IMR-90 (cell line): ENCODE results near the gene MAP10. TPM values are rescaled to one million over a fixed set of nuclear protein-coding genes. Genes with fewer than 3 reads are reported as not detected.
A peak's percentile ranks its signal among the peaks of the same experiment; 100 is the strongest.

Source experiments
- ATAC-seq: fragments of 200-7000 bp; cut with Tn5 transposase; 2 replicates; pipeline ENCODE4 v1.9.1; 2020; ENCODE audit warnings: low read depth, mild to moderate bottlenecking, moderate library complexity
- BruUV-seq: library from RNA; stranded (reverse); fragments of 400-500 nt; replicated peaks from 2 replicates; lab custom pipeline; 2021; lab: Mats Ljungman, UMichigan
- CTCF ChIA-PET: fragments of 300-600 bp; formaldehyde crosslinking; extraction: SDS; loops from one replicate; lab custom pipeline; 2021; ENCODE audit warnings: antibody characterized with exemption; lab: Yijun Ruan, JAX
- POLR2A ChIA-PET: fragments of 300-600 bp; sonication (Branson Sonifier 250); formaldehyde crosslinking; loops from one replicate; lab custom pipeline; 2022; ENCODE audit warnings: antibody characterized with exemption; ENCODE audit not compliant: unreplicated experiment; lab: Charles Lee
- DNase-seq: peaks from one replicate; pipeline ENCODE4 v3.0.0; 2013
- H2AFZ ChIP-seq: replicated peaks from 2 replicates; pipeline ENCODE3; 2013; ENCODE audit warnings: low read length, mild to moderate bottlenecking; ENCODE audit not compliant: poor library complexity
- H2AK5ac ChIP-seq: 2 replicates; pipeline ENCODE4 v1.6.1; 2013; ENCODE audit warnings: low read depth, low read length, inconsistent platforms
- H2AK9ac ChIP-seq: replicated peaks from 2 replicates; pipeline ENCODE3; 2013; ENCODE audit warnings: mild to moderate bottlenecking, low read depth, low read length, moderate library complexity; ENCODE audit not compliant: poor library complexity
- H2BK120ac ChIP-seq: 2 replicates; pipeline ENCODE4 v1.6.1; 2013; ENCODE audit warnings: low read depth, low read length, inconsistent platforms
- H2BK15ac ChIP-seq: 3 replicates; pipeline ENCODE4 v1.6.1; 2013; ENCODE audit warnings: low read depth, low read length, inconsistent platforms
- H2BK20ac ChIP-seq: 2 replicates; pipeline ENCODE4 v1.6.1; 2013; ENCODE audit warnings: low read depth, mild to moderate bottlenecking, inconsistent platforms, low read length, moderate library complexity
- H2BK5ac ChIP-seq: 2 replicates; pipeline ENCODE4 v1.6.1; 2013; ENCODE audit warnings: mild to moderate bottlenecking, low read depth, low read length, inconsistent platforms; ENCODE audit not compliant: poor library complexity, severe bottlenecking
- H3K14ac ChIP-seq: replicated peaks from 2 replicates; pipeline ENCODE4 v1.6.1; 2013; ENCODE audit warnings: low read depth, low read length, inconsistent platforms
- H3K18ac ChIP-seq: 2 replicates; pipeline ENCODE4 v1.6.1; 2013; ENCODE audit warnings: low read depth, low read length, control low read depth
- H3K23ac ChIP-seq: 2 replicates; pipeline ENCODE4 v1.6.1; 2013; ENCODE audit warnings: low read depth, low read length, inconsistent platforms
- H3K27ac ChIP-seq: 2 replicates; pipeline ENCODE4 v1.5.1; 2013; ENCODE audit warnings: mild to moderate bottlenecking, control low read depth, low read length; ENCODE audit not compliant: insufficient read depth
- H3K27me3 ChIP-seq: 2 replicates; pipeline ENCODE4 v1.6.1; 2013; ENCODE audit warnings: low read length; ENCODE audit not compliant: control insufficient read depth, insufficient read depth
- H3K36me3 ChIP-seq: 2 replicates; pipeline ENCODE4 v1.6.1; 2013; ENCODE audit warnings: low read length, mixed read lengths; ENCODE audit not compliant: control insufficient read depth, insufficient read depth
- H3K4ac ChIP-seq: 2 replicates; pipeline ENCODE4 v1.6.1; 2013; ENCODE audit warnings: low read depth, low read length, inconsistent platforms
- H3K4me1 ChIP-seq: 2 replicates; pipeline ENCODE4 v1.6.1; 2013; ENCODE audit warnings: low read length, mixed read lengths; ENCODE audit not compliant: control insufficient read depth, insufficient read depth
- H3K4me2 ChIP-seq: 2 replicates; pipeline ENCODE4 v1.6.1; 2013; ENCODE audit warnings: low read depth, mild to moderate bottlenecking, control low read depth, low read length, moderate library complexity
- H3K4me3 ChIP-seq: 2 replicates; pipeline ENCODE4 v1.5.1; 2013; ENCODE audit warnings: low read depth, mild to moderate bottlenecking, control low read depth, low read length, moderate library complexity; ENCODE audit not compliant: insufficient read depth
- H3K56ac ChIP-seq: 2 replicates; pipeline ENCODE4 v1.6.1; 2013; ENCODE audit warnings: low read length, inconsistent platforms; ENCODE audit not compliant: insufficient read depth; ENCODE audit errors: extremely low read depth
- H3K79me1 ChIP-seq, 2 experiments: 2 replicates each; pipeline ENCODE4 v1.6.1; 2013; ENCODE audit warnings: low read length in 2 of 2, inconsistent platforms in 1 of 2, low read depth in 1 of 2
- H3K9ac ChIP-seq: 2 replicates; pipeline ENCODE4 v1.6.1; 2013; ENCODE audit warnings: low read depth, low read length, control low read depth
- H3K9me1 ChIP-seq: 2 replicates; pipeline ENCODE4 v1.6.1; 2013; ENCODE audit warnings: low read length, inconsistent platforms; ENCODE audit not compliant: insufficient read depth
- H3K9me3 ChIP-seq: 2 replicates; pipeline ENCODE4 v1.6.1; 2013; ENCODE audit warnings: low read length; ENCODE audit not compliant: control insufficient read depth, insufficient read depth
- H4K20me1 ChIP-seq: 2 replicates; pipeline ENCODE4 v1.6.1; 2013; ENCODE audit warnings: low read length, inconsistent platforms; ENCODE audit not compliant: insufficient read depth
- H4K5ac ChIP-seq: 2 replicates; pipeline ENCODE4 v1.6.1; 2013; ENCODE audit warnings: mild to moderate bottlenecking, low read depth, low read length, control low read depth
- H4K8ac ChIP-seq, 2 experiments: 2 replicates each; pipeline ENCODE4 v1.6.1; 2013; ENCODE audit warnings: low read depth in 2 of 2, low read length in 2 of 2, control low read depth in 1 of 2, inconsistent platforms in 1 of 2
- H4K91ac ChIP-seq: 2 replicates; pipeline ENCODE4 v1.6.1; 2013; ENCODE audit warnings: low read depth, low read length, inconsistent platforms; ENCODE audit not compliant: insufficient read depth
- BHLHE40 ChIP-seq: fragments of 150-350 bp; IDR thresholded peaks from 2 replicates; pipeline ENCODE4 v1.6.1; 2016; ENCODE audit warnings: mild to moderate bottlenecking, low read depth, low read length
- CEBPB ChIP-seq: IDR thresholded peaks from 2 replicates; pipeline ENCODE4 v1.6.1; 2012; ENCODE audit warnings: low read depth, low read length, improper control_type of control experiment
- CHD1 ChIP-seq: IDR thresholded peaks from 2 replicates; pipeline ENCODE4 v1.6.1; 2012; ENCODE audit warnings: low read depth, low read length, improper control_type of control experiment
- CTCF ChIP-seq: conservative IDR thresholded peaks from 2 replicates; pipeline ENCODE4 v1.5.1; 2012; ENCODE audit warnings: mild to moderate bottlenecking, low read depth, low read length, improper control_type of control experiment
- ELK1 ChIP-seq: fragments of 150-350 bp; IDR thresholded peaks from 2 replicates; pipeline ENCODE4 v1.6.1; 2016; ENCODE audit warnings: low read depth, mild to moderate bottlenecking, low read length, moderate library complexity, borderline replicate concordance
- FOS ChIP-seq: fragments of 150-350 bp; IDR thresholded peaks from 2 replicates; pipeline ENCODE4 v1.6.1; 2016; ENCODE audit warnings: low read depth, low read length
- MAZ ChIP-seq: IDR thresholded peaks from 2 replicates; pipeline ENCODE4 v1.6.1; 2012; ENCODE audit warnings: low read depth, mild to moderate bottlenecking, low read length, improper control_type of control experiment, moderate library complexity, borderline replicate concordance
- MXI1 ChIP-seq: IDR thresholded peaks from 2 replicates; pipeline ENCODE4 v1.6.1; 2012; ENCODE audit warnings: low read depth, mild to moderate bottlenecking, low read length, moderate library complexity, borderline replicate concordance
- NFE2L2 ChIP-seq: fragments of 150-350 bp; IDR thresholded peaks from 2 replicates; pipeline ENCODE4 v1.6.1; 2016; ENCODE audit warnings: low read depth, mild to moderate bottlenecking, low read length
- RCOR1 ChIP-seq: IDR thresholded peaks from 2 replicates; pipeline ENCODE4 v1.6.1; 2012; ENCODE audit warnings: mild to moderate bottlenecking, low read length, improper control_type of control experiment; ENCODE audit not compliant: insufficient replicate concordance
- SMC3 ChIP-seq: fragments of 150-350 bp; IDR thresholded peaks from 2 replicates; pipeline ENCODE4 v1.6.1; 2016; ENCODE audit warnings: low read depth, mild to moderate bottlenecking, antibody characterized with exemption, low read length, moderate library complexity
- USF2 ChIP-seq: fragments of 150-350 bp; IDR thresholded peaks from 2 replicates; pipeline ENCODE4 v1.6.1; 2017; ENCODE audit warnings: mild to moderate bottlenecking, antibody characterized with exemption, low read length, low read depth
- WGBS, 2 experiments: methylation state at CpG; one replicate each; pipeline versions ENCODE4 v1.1.5 to v1.1.7; 2013; ENCODE audit warnings: missing lambda C conversion rate in 2 of 2; ENCODE audit not compliant: insufficient read length in 1 of 2; ENCODE audit errors: extremely low coverage in 2 of 2; 5-methylcytosine and 5-hydroxymethylcytosine counted together
- dilution Hi-C: fragments of 300-500 bp; cut with HindIII; formaldehyde crosslinking; loops from one replicate; pipeline ENCODE4 v1.14.3; 2018; ENCODE audit warnings: low sequenced_read_pairs; ENCODE audit not compliant: unreplicated experiment
- in situ Hi-C: fragments of 300-500 bp; cut with MboI; formaldehyde crosslinking; loops from 3 replicates; pipeline ENCODE4 v1.14.3; 2019; ENCODE audit warnings: low sequenced_read_pairs, inconsistent platforms, mixed read lengths
- intact Hi-C: fragments of 100-400 bp; cut with micrococcal nuclease; formaldehyde crosslinking; loops from 2 replicates; pipeline ENCODE4 v1.10.0; 2022
- polyA plus RNA-seq, 3 experiments: library from polyadenylated mRNA; depleted of rRNA; stranded (reverse); fragments of >200 nt; gene quantifications; 2 replicates each; pipeline ENCODE4 v1.2.3, GENCODE V29; 2012; ENCODE audit warnings: low replicate concordance in 1 of 3
- total RNA-seq: library from RNA; depleted of rRNA; stranded (reverse); fragments of >200 nt; gene quantifications from 2 replicates; pipeline ENCODE4 v1.2.3, GENCODE V29; 2012

MAP10 gene
- total and polyA plus RNA-seq, 2 of the 4 experiments (the other 2 are of a cell fraction): 1.0 to 1.1 TPM

GRCh38 chr1:232853994-232854797 is 49.0 kb downstream of the MAP10 start (continued):
- no peak for TF ChIP-seq ELK1
- no peak for TF ChIP-seq RCOR1

DNA sequence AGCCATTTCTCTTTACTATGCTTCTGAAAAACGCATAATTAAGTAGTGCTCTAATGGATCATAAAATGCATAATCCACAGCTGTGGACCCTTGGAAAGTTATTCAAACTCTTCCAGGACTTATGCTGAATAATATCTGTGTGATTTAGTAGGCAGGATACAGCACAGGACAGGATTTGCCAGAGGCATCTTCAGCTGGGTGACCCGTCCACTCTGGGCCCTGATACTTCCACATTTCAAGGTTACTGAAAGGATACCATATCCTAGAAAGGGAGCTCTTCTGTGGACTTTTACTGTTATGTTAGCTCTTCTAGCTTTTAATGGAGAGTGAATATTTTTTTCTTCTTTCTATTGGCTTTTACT is 49.6 kb downstream of the MAP10 start:
- Histone ChIP-seq H4K91ac (no peak overlapping the region), H3K14ac (no peak overlapping the region), H4K5ac (peak overlapping the region; percentile 67; the same call in 1 of the 2 replicates), H2AK5ac (no peak overlapping the region), H3K9me3 (no peaks in the 10 kb centered on the region), H2AFZ (no peak overlapping the region), H3K27ac (peak overlapping the region; percentile 34; the same call in 1 of the 2 replicates), H3K4me1 (peaks cover 3% of the 10 kb centered on the region; the same call in 1 of the 2 replicates), H3K79me1 (no peaks in the 10 kb centered on the region), H3K9me1 (no peaks in the 10 kb centered on the region), H3K4me2 (no peak overlapping the region), H3K27me3 (0 out of 2 replicates have a peak, but pooled peaks cover 2% of the 10 kb centered on the region), H3K4ac (no peak overlapping the region), H2BK20ac (no peak overlapping the region), H4K8ac (no peak overlapping the region; a peak in 1 of 4 replicates), H3K23ac (no peak overlapping the region), H2AK9ac (no peak overlapping the region), H3K56ac (no peak overlapping the region), H3K18ac (peak overlapping the region; percentile 48; the same call in 1 of the 2 replicates), H3K36me3 (no peaks in the 10 kb centered on the region), H3K9ac (no peak overlapping the region), H2BK5ac (peak overlapping the region; percentile 15), H4K20me1 (no peaks in the 10 kb centered on the region), H2BK15ac (no peak overlapping the region), H3K4me3 (no peak overlapping the region), H2BK120ac (no peak overlapping the region)
- in situ Hi-C loops: no loop called here
- dilution Hi-C loops: no loop called here
- POLR2A ChIA-PET: interaction anchor here (0.5 kb wide), 1 partner anchor 1237 kb away, joined by 8 read pairs; no protein-coding TSS in a partner anchor
- intact Hi-C loops: loop anchor here (5.0 kb wide), 1 partner anchor 98 kb away; the partner anchor contains the start of gene NTPCR
- DNase-seq: no peak
- no CpG with 5 or more reads among the region's 2 CpGs for WGBS, 2 experiments
- no peak for ATAC-seq
- BruUV-seq: no TSS peak
- CTCF ChIA-PET: interaction anchor here (0.5 to 0.8 kb wide), 2 partner anchors 16 to 51 kb away, joined by 3 to 5 read pairs; no protein-coding TSS in a partner anchor
- TF ChIP-seq BHLHE40 (no peak), CEBPB (no peak), CTCF (no peak), SMC3 (no peak), USF2 (no peak), MAZ (no peak), CHD1 (no peak), NFE2L2 (no peak), FOS (no peak), MXI1 (no peak)
